ENCODE measurements around the gene CRIP2. TPM values are rescaled to one million over a fixed set of nuclear protein-coding genes. Genes with fewer than 3 reads are reported as not detected.

CRIP2 gene
- total and polyA plus RNA-seq, 2 experiments from 2014 or later = 3.4 to 9.6 TPM

DNA sequence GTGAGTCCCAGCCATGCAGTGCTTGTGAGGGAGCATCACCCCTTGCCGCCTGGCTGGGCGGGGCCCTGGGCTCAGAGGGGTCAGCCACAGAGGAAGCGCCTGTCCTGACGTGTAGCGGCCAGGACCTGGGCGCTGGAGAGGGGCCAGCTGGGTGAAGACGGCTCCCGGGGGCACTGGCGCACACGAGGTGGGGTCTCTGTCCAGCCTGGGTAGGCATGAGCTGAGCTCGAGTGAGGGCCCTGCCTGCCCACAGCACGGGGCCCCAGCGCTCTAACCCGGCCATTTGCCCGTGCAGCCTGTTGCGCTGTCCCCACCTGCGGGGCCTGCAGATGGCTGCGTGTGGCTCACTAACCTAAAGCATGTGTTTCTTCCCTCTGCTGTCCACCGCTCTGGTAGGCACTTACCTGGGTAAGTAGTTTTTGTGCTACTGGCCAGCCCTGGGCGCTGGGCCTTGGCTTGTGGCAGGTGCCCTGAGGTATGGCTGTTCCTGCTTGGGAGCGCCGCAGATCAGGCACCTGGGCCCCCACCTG lies 6.6 kb upstream of the CRIP2 start:
- H2AFZ ChIP-seq = no peak overlapping the region
- H3K27me3 ChIP-seq (ENCODE audit: insufficient read depth) = no peaks in the 10 kb centered on the region
- Mint-ChIP-seq H3K9me3 (no peaks in the 10 kb centered on the region), H3K4me1 (peaks cover 5% of the 10 kb centered on the region), H3K36me3 (ENCODE audit: low read depth) (peaks cover 16% of the 10 kb centered on the region; the same call in 2 of the 3 replicates), H3K27ac (no peak overlapping the region), H3K4me3 (no peak overlapping the region), H3K27me3 (ENCODE audit: insufficient read depth, low read depth, poor library complexity) (peaks cover 13% of the 10 kb centered on the region)
- peaks cover 5% of the 10 kb centered on the region; the same call in 1 of the 2 replicates for H3F3A ChIP-seq (replicated peaks; ENCODE audit: low read depth)
- DNase-seq (ENCODE audit: low spot score) (no peak), ATAC-seq (no peak)
- H3K4me1 ChIP-seq (ENCODE audit: insufficient read depth) = peaks cover 9% of the 10 kb centered on the region; the same call in 1 of the 2 replicates
- H3K79me2 ChIP-seq (replicated peaks; ENCODE audit: insufficient read depth) = no peaks in the 10 kb centered on the region
- TF ChIP-seq CREB1 (CRISPR knock-in tag; IDR thresholded peaks at IDR 0.05; ENCODE audit: low read depth) (no peak), ZNF114 (CRISPR knock-in tag; IDR thresholded peaks at IDR 0.05) (no peak), ZNF331 (CRISPR knock-in tag; IDR thresholded peaks at IDR 0.05; ENCODE audit: low read depth) (no peak), JUNB (IDR thresholded peaks at IDR 0.05; ENCODE audit: unreplicated experiment) (no peak), STAT1 (IDR thresholded peaks at IDR 0.05; ENCODE audit: unreplicated experiment) (no peak), NANOG (IDR thresholded peaks at IDR 0.05; ENCODE audit: borderline replicate concordance) (no peak), EZH2phosphoT487 (IDR thresholded peaks at IDR 0.05; ENCODE audit: unreplicated experiment) (no peak), EZH2 (IDR thresholded peaks at IDR 0.05; ENCODE audit: low read depth, unreplicated experiment) (no peak), POLR2AphosphoS5 (IDR thresholded peaks at IDR 0.05; ENCODE audit: low read depth) (no peak)
- TF ChIP-seq, protein P1, sequence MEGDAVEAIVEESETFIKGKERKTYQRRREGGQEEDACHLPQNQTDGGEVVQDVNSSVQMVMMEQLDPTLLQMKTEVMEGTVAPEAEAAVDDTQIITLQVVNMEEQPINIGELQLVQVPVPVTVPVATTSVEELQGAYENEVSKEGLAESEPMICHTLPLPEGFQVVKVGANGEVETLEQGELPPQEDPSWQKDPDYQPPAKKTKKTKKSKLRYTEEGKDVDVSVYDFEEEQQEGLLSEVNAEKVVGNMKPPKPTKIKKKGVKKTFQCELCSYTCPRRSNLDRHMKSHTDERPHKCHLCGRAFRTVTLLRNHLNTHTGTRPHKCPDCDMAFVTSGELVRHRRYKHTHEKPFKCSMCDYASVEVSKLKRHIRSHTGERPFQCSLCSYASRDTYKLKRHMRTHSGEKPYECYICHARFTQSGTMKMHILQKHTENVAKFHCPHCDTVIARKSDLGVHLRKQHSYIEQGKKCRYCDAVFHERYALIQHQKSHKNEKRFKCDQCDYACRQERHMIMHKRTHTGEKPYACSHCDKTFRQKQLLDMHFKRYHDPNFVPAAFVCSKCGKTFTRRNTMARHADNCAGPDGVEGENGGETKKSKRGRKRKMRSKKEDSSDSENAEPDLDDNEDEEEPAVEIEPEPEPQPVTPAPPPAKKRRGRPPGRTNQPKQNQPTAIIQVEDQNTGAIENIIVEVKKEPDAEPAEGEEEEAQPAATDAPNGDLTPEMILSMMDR (conservative IDR thresholded peaks at IDR 0.05; ENCODE audit: low read depth in 2 of 2) = no peak
- TF ChIP-seq, protein P2, sequence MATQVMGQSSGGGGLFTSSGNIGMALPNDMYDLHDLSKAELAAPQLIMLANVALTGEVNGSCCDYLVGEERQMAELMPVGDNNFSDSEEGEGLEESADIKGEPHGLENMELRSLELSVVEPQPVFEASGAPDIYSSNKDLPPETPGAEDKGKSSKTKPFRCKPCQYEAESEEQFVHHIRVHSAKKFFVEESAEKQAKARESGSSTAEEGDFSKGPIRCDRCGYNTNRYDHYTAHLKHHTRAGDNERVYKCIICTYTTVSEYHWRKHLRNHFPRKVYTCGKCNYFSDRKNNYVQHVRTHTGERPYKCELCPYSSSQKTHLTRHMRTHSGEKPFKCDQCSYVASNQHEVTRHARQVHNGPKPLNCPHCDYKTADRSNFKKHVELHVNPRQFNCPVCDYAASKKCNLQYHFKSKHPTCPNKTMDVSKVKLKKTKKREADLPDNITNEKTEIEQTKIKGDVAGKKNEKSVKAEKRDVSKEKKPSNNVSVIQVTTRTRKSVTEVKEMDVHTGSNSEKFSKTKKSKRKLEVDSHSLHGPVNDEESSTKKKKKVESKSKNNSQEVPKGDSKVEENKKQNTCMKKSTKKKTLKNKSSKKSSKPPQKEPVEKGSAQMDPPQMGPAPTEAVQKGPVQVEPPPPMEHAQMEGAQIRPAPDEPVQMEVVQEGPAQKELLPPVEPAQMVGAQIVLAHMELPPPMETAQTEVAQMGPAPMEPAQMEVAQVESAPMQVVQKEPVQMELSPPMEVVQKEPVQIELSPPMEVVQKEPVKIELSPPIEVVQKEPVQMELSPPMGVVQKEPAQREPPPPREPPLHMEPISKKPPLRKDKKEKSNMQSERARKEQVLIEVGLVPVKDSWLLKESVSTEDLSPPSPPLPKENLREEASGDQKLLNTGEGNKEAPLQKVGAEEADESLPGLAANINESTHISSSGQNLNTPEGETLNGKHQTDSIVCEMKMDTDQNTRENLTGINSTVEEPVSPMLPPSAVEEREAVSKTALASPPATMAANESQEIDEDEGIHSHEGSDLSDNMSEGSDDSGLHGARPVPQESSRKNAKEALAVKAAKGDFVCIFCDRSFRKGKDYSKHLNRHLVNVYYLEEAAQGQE (IDR thresholded peaks at IDR 0.05; ENCODE audit: unreplicated experiment) = no peak
- TF ChIP-seq, protein P3, sequence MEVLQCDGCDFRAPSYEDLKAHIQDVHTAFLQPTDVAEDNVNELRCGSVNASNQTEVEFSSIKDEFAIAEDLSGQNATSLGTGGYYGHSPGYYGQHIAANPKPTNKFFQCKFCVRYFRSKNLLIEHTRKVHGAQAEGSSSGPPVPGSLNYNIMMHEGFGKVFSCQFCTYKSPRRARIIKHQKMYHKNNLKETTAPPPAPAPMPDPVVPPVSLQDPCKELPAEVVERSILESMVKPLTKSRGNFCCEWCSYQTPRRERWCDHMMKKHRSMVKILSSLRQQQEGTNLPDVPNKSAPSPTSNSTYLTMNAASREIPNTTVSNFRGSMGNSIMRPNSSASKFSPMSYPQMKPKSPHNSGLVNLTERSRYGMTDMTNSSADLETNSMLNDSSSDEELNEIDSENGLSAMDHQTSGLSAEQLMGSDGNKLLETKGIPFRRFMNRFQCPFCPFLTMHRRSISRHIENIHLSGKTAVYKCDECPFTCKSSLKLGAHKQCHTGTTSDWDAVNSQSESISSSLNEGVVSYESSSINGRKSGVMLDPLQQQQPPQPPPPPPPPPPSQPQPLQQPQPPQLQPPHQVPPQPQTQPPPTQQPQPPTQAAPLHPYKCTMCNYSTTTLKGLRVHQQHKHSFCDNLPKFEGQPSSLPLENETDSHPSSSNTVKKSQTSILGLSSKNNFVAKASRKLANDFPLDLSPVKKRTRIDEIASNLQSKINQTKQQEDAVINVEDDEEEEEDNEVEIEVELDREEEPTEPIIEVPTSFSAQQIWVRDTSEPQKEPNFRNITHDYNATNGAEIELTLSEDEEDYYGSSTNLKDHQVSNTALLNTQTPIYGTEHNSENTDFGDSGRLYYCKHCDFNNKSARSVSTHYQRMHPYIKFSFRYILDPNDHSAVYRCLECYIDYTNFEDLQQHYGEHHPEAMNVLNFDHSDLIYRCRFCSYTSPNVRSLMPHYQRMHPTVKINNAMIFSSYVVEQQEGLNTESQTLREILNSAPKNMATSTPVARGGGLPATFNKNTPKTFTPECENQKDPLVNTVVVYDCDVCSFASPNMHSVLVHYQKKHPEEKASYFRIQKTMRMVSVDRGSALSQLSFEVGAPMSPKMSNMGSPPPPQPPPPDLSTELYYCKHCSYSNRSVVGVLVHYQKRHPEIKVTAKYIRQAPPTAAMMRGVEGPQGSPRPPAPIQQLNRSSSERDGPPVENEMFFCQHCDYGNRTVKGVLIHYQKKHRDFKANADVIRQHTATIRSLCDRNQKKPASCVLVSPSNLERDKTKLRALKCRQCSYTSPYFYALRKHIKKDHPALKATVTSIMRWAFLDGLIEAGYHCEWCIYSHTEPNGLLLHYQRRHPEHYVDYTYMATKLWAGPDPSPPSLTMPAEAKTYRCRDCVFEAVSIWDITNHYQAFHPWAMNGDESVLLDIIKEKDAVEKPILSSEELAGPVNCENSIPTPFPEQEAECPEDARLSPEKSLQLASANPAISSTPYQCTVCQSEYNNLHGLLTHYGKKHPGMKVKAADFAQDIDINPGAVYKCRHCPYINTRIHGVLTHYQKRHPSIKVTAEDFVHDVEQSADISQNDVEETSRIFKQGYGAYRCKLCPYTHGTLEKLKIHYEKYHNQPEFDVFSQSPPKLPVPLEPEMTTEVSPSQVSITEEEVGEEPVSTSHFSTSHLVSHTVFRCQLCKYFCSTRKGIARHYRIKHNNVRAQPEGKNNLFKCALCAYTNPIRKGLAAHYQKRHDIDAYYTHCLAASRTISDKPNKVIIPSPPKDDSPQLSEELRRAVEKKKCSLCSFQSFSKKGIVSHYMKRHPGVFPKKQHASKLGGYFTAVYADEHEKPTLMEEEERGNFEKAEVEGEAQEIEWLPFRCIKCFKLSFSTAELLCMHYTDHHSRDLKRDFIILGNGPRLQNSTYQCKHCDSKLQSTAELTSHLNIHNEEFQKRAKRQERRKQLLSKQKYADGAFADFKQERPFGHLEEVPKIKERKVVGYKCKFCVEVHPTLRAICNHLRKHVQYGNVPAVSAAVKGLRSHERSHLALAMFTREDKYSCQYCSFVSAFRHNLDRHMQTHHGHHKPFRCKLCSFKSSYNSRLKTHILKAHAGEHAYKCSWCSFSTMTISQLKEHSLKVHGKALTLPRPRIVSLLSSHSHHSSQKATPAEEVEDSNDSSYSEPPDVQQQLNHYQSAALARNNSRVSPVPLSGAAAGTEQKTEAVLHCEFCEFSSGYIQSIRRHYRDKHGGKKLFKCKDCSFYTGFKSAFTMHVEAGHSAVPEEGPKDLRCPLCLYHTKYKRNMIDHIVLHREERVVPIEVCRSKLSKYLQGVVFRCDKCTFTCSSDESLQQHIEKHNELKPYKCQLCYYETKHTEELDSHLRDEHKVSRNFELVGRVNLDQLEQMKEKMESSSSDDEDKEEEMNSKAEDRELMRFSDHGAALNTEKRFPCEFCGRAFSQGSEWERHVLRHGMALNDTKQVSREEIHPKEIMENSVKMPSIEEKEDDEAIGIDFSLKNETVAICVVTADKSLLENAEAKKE (CRISPR knock-in tag; IDR thresholded peaks at IDR 0.05) = no peak
- TF ChIP-seq, protein P4, sequence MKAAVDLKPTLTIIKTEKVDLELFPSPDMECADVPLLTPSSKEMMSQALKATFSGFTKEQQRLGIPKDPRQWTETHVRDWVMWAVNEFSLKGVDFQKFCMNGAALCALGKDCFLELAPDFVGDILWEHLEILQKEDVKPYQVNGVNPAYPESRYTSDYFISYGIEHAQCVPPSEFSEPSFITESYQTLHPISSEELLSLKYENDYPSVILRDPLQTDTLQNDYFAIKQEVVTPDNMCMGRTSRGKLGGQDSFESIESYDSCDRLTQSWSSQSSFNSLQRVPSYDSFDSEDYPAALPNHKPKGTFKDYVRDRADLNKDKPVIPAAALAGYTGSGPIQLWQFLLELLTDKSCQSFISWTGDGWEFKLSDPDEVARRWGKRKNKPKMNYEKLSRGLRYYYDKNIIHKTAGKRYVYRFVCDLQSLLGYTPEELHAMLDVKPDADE (IDR thresholded peaks at IDR 0.05) = no peak
- H3K4me2 ChIP-seq = no peak overlapping the region
- no peaks in the 10 kb centered on the region; the same call in 1 of the 2 replicates for H3K36me3 ChIP-seq (ENCODE audit: insufficient read depth)
- no peaks in the 10 kb centered on the region; the same call in 1 of the 2 replicates for H4K20me1 ChIP-seq (replicated peaks; ENCODE audit: insufficient read depth)
- H3K27ac ChIP-seq (ENCODE audit: low read depth) = no peak overlapping the region
- no peak overlapping the region for H3K4me3 ChIP-seq
- H3K9me2 ChIP-seq (ENCODE audit: insufficient read depth) = no peaks in the 10 kb centered on the region

All from GM23338 (cell line).